ENCODE data around the gene CHMP2A. TPM values are rescaled to one million over a fixed set of nuclear protein-coding genes. Genes with fewer than 3 reads are reported as not detected.

CHMP2A gene
- total and polyA plus RNA-seq, 2 of the 13 experiments (the other 11 are each of a cell fraction or from before 2014, with no cell fraction given) = 49.7 to 55.0 TPM

DNA sequence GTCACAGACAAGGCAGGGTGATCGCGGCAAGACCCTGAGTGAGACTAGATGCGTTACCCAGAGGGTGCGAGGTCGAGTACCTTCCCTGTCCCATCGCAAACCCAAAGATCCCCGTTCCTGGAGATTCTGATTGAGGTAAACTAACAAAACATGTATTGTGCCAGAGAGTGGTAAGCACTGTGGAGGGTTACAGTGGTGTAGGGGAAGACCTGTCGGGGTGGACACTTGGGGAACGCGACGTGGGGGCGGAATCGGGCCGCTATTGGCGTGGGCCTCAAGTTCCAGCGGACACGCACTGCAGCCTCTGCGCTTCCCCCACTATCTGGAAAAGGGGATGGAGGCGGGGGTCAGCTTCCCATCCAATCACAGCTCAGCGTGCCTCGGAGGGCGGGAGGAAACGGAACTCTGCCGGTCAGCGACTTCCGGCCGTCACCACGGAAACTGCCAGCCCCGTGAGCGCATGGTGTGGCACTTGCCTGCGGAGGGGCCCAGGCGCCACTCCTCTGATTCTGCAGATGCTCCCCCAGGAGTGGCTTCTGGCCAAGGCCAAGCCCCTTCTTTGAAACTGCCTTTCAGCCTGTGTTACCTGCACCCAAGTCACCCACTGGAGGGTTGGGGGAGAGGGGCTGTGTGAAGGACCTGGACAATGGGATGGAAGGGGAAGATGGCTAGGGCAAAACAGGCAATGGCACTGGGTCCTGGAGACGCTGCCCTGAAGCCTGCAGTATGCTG is 4.5 kb upstream of the CHMP2A start (continued):
- TF ChIP-seq ZNF275 (CRISPR knock-in tag; IDR thresholded peaks at IDR 0.05; ENCODE audit: borderline replicate concordance) = no peak
- peak; percentile 47; the same call in 1 of the 2 replicates for TF ChIP-seq ZNF614 (CRISPR knock-in tag; IDR thresholded peaks at IDR 0.05; ENCODE audit: borderline replicate concordance)
- TF ChIP-seq ZSCAN29 (CRISPR knock-in tag; conservative IDR thresholded peaks at IDR 0.05) = peak; percentile 32
- no peak for TF ChIP-seq ATRX (CRISPR knock-in tag; IDR thresholded peaks at IDR 0.05; ENCODE audit: borderline replicate concordance)
- TF ChIP-seq ZNF335 (CRISPR knock-in tag; IDR thresholded peaks at IDR 0.05) = peak; percentile 44; the same call in 1 of the 2 replicates
- TF ChIP-seq FOXA3 (CRISPR knock-in tag; IDR thresholded peaks at IDR 0.05) = no peak
- TF ChIP-seq ZNF616 (CRISPR knock-in tag; IDR thresholded peaks at IDR 0.05; ENCODE audit: low read depth) = peak; percentile 88
- peak; percentile 88; the same call in 1 of the 2 replicates for TF ChIP-seq ZNF329 (CRISPR knock-in tag; IDR thresholded peaks at IDR 0.05; ENCODE audit: low read depth)
- peak; percentile 73 for TF ChIP-seq ZGPAT (CRISPR knock-in tag; IDR thresholded peaks at IDR 0.05)
- TF ChIP-seq ZNF3 (CRISPR knock-in tag; IDR thresholded peaks at IDR 0.05) = no peak
- no peak for TF ChIP-seq ZFP62 (CRISPR knock-in tag; IDR thresholded peaks at IDR 0.05)
- 0 out of 2 replicates have a peak, but pooled peaks have one; percentile 17 for TF ChIP-seq RFXANK (CRISPR knock-in tag; IDR thresholded peaks at IDR 0.05)
- no peak for TF ChIP-seq NONO (IDR thresholded peaks at IDR 0.05)
- peak; percentile 78; the same call in 1 of the 2 replicates for TF ChIP-seq NONO (CRISPR knock-in tag; conservative IDR thresholded peaks at IDR 0.05)
- TF ChIP-seq, protein P1, sequence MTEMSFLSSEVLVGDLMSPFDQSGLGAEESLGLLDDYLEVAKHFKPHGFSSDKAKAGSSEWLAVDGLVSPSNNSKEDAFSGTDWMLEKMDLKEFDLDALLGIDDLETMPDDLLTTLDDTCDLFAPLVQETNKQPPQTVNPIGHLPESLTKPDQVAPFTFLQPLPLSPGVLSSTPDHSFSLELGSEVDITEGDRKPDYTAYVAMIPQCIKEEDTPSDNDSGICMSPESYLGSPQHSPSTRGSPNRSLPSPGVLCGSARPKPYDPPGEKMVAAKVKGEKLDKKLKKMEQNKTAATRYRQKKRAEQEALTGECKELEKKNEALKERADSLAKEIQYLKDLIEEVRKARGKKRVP (CRISPR knock-in tag; IDR thresholded peaks at IDR 0.05) = peak in 1 of 2 experiments; percentile 17; a peak in 1 of 4 replicates
- TF ChIP-seq, protein P2, sequence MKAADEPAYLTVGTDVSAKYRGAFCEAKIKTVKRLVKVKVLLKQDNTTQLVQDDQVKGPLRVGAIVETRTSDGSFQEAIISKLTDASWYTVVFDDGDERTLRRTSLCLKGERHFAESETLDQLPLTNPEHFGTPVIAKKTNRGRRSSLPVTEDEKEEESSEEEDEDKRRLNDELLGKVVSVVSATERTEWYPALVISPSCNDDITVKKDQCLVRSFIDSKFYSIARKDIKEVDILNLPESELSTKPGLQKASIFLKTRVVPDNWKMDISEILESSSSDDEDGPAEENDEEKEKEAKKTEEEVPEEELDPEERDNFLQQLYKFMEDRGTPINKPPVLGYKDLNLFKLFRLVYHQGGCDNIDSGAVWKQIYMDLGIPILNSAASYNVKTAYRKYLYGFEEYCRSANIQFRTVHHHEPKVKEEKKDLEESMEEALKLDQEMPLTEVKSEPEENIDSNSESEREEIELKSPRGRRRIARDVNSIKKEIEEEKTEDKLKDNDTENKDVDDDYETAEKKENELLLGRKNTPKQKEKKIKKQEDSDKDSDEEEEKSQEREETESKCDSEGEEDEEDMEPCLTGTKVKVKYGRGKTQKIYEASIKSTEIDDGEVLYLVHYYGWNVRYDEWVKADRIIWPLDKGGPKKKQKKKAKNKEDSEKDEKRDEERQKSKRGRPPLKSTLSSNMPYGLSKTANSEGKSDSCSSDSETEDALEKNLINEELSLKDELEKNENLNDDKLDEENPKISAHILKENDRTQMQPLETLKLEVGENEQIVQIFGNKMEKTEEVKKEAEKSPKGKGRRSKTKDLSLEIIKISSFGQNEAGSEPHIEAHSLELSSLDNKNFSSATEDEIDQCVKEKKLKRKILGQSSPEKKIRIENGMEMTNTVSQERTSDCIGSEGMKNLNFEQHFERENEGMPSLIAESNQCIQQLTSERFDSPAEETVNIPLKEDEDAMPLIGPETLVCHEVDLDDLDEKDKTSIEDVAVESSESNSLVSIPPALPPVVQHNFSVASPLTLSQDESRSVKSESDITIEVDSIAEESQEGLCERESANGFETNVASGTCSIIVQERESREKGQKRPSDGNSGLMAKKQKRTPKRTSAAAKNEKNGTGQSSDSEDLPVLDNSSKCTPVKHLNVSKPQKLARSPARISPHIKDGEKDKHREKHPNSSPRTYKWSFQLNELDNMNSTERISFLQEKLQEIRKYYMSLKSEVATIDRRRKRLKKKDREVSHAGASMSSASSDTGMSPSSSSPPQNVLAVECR (CRISPR knock-in tag; IDR thresholded peaks at IDR 0.05; ENCODE audit: borderline replicate concordance) = peak; percentile 91
- TF ChIP-seq AKAP8 (CRISPR knock-in tag; IDR thresholded peaks at IDR 0.05) = peak; percentile 26; the same call in 1 of the 2 replicates
- TF ChIP-seq ZBTB25 (CRISPR knock-in tag; IDR thresholded peaks at IDR 0.05) = peak; percentile 61; the same call in 1 of the 2 replicates
- TF ChIP-seq AGO2 (optimal IDR thresholded peaks at IDR 0.05; ENCODE audit: low read depth, low read length) = no peak
- peak; percentile 97 for TF ChIP-seq ZC3H4 (CRISPR knock-in tag; IDR thresholded peaks at IDR 0.05; ENCODE audit: borderline replicate concordance)
- TF ChIP-seq EZH2 (conservative IDR thresholded peaks at IDR 0.05; ENCODE audit: low read depth, low read length) = no peak
